ENCODE data around the gene RERE.

The RERE gene

DNA sequence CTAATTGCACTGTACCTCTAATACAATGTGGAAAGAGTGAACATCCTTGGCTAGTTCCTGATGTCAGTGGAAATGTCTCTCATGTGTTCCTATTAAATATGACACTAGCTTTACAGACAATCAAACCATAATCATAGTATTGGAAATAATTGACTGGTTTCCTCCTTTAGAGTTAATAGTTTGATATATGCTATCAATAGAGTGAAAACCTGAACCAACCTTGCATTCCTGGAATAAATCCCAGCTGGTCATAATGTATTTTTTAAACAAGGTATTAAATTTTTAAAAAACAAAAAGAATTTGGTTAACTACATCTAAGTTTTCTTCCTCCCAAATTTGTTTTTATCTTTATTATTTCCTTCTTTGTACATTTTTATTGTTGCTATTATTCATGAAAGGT, 273.5 kb downstream of the RERE start:
- Histone ChIP-seq H3K4me1 (ENCODE audit: control insufficient read depth, insufficient read depth, low read length, poor library complexity, severe bottlenecking) (peaks cover 5% of the 10 kb centered on the region), H3K9me3 (ENCODE audit: control insufficient read depth, low read length) (peaks cover 7% of the 10 kb centered on the region), H3K27ac (ENCODE audit: low read depth, low read length, severe bottlenecking) (no peak overlapping the region), H3K4me3 (ENCODE audit: extremely low read depth, insufficient read depth, low read length, poor library complexity, severe bottlenecking) (no peak overlapping the region), H3K36me3 (ENCODE audit: control insufficient read depth, insufficient read depth, low read length) (peaks cover 77% of the 10 kb centered on the region)

- 91 to 96% methylated on average over 4 of the region's 8 CpGs for WGBS, 2 experiments (ENCODE audit: insufficient coverage in 2 of 2)
- H3K27ac ChIP-seq (ENCODE audit: low read depth, low read length, severe bottlenecking), result no peak overlapping the region
- peaks cover 73% of the 10 kb centered on the region for H3K36me3 ChIP-seq (ENCODE audit: control insufficient read depth, insufficient read depth, low read length)
Measured at GRCh38 chr1:8541961-8542521, 275.4 kb downstream of the RERE start.

DNA sequence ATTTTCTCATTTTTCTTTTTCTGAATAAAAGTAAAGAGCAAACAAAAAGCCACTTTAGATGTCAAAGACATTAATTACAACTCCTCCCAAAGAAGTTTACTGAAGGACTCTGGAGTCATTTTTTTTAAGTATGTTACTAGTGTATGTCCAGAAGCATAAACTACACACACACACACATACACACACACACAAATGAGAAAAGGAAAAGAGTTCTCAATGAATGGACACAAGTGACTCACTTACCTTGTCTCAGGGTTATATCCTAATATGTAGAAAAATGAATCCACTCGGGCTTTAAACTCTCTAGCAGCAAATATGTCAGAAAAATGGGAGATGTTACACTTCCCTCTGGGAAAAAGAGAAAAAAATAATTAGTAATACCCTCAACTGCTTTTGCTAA, 276.5 kb downstream of the RERE start:
- peaks cover 7% of the 10 kb centered on the region for H3K9me3 ChIP-seq (ENCODE audit: control insufficient read depth, low read length)
- no CpG with 5 or more reads among the region's 1 CpG for WGBS, 2 experiments (ENCODE audit: insufficient coverage in 2 of 2)
- peaks cover 5% of the 10 kb centered on the region for H3K4me1 ChIP-seq (ENCODE audit: control insufficient read depth, insufficient read depth, low read length, poor library complexity, severe bottlenecking)
- H3K36me3 ChIP-seq (ENCODE audit: control insufficient read depth, insufficient read depth, low read length), result peaks cover 77% of the 10 kb centered on the region
- H3K4me3 ChIP-seq (ENCODE audit: extremely low read depth, insufficient read depth, low read length, poor library complexity, severe bottlenecking), result no peak overlapping the region
- no peak overlapping the region for H3K27ac ChIP-seq (ENCODE audit: low read depth, low read length, severe bottlenecking)

More at GRCh38 chr1:8541961-8542521, 275.4 kb downstream of the RERE start:
- peaks cover 5% of the 10 kb centered on the region for H3K4me1 ChIP-seq (ENCODE audit: control insufficient read depth, insufficient read depth, low read length, poor library complexity, severe bottlenecking)
- H3K9me3 ChIP-seq (ENCODE audit: control insufficient read depth, low read length), result peaks cover 7% of the 10 kb centered on the region
- H3K4me3 ChIP-seq (ENCODE audit: extremely low read depth, insufficient read depth, low read length, poor library complexity, severe bottlenecking), result no peak overlapping the region

DNA sequence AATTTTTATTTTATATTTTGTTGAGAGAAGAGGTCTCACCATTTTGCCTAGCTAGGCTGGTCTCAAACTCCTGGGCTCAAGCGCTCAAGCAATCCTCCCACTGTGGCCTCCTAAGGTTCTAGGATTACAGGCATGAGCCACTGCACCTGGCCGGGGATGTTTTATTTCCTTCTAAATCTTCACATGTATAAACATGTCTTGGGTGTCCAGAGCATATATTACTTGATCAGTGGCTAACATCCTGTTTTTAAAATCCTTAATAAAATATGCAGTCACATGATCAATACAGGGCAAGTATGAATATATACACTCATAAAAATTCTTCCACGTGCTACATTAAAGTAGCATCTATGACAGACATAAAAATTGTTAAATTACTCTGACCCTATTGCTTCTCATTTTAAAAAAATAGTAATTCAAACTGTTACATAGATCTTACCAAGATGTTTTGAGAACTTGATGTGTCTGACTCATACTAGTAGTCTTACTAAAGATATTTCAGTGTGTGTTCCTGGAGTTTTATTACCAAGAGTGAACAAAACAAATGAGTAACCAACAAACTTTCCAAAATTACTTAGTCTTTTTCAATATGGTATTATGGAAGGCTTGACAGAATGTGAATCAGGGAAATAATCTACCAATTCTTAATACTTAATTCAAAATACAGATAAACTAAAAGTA, 277.0 kb downstream of the RERE start:
- Histone ChIP-seq H3K36me3 (ENCODE audit: control insufficient read depth, insufficient read depth, low read length) (peaks cover 72% of the 10 kb centered on the region), H3K9me3 (ENCODE audit: control insufficient read depth, low read length) (peaks cover 7% of the 10 kb centered on the region), H3K4me3 (ENCODE audit: extremely low read depth, insufficient read depth, low read length, poor library complexity, severe bottlenecking) (no peak overlapping the region), H3K27ac (ENCODE audit: low read depth, low read length, severe bottlenecking) (no peak overlapping the region), H3K4me1 (ENCODE audit: control insufficient read depth, insufficient read depth, low read length, poor library complexity, severe bottlenecking) (peaks cover 5% of the 10 kb centered on the region)
- 40 to 56% methylated on average over 1 of the region's 3 CpGs for WGBS, 2 experiments (ENCODE audit: insufficient coverage in 2 of 2)

GRCh38 chr1:8539683-8540082, 277.8 kb downstream of the RERE start:
- H3K36me3 ChIP-seq (ENCODE audit: control insufficient read depth, insufficient read depth, low read length), result peaks cover 70% of the 10 kb centered on the region
- no peak overlapping the region for H3K27ac ChIP-seq (ENCODE audit: low read depth, low read length, severe bottlenecking)
- H3K4me1 ChIP-seq (ENCODE audit: control insufficient read depth, insufficient read depth, low read length, poor library complexity, severe bottlenecking), result peaks cover 5% of the 10 kb centered on the region
- peaks cover 5% of the 10 kb centered on the region for H3K9me3 ChIP-seq (ENCODE audit: control insufficient read depth, low read length)
- WGBS, 2 experiments (ENCODE audit: insufficient coverage in 2 of 2), result 84 to 100% methylated on average over 2 to 3 of the region's 4 CpGs
- H3K4me3 ChIP-seq (ENCODE audit: extremely low read depth, insufficient read depth, low read length, poor library complexity, severe bottlenecking), result no peak overlapping the region

DNA sequence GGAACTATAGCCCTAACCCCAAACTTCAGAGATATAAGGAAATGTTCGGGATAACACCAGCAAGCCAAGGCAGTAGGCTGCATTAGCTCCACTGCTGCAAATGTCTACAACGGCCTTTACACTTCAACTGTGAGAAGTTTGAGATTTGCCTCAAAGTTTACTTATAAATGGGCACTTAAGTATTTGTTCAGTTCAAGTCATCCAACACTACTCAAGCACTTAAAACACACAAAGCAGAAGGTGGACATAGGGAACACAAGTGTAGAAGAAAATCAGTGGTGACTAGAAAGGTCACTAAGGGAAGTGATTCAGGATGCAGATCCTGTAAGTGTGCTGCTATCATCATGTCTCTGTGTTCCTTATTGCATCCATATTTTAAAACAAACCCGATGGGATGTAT, 278.9 kb downstream of the RERE start:
- peaks cover 65% of the 10 kb centered on the region for H3K36me3 ChIP-seq (ENCODE audit: control insufficient read depth, insufficient read depth, low read length)
- H3K4me3 ChIP-seq (ENCODE audit: extremely low read depth, insufficient read depth, low read length, poor library complexity, severe bottlenecking), result no peak overlapping the region
- H3K27ac ChIP-seq (ENCODE audit: low read depth, low read length, severe bottlenecking), result no peak overlapping the region
- peaks cover 5% of the 10 kb centered on the region for H3K4me1 ChIP-seq (ENCODE audit: control insufficient read depth, insufficient read depth, low read length, poor library complexity, severe bottlenecking)
- WGBS, 2 experiments (ENCODE audit: insufficient coverage in 2 of 2), result 88 to 100% methylated on average over 1 to 2 of the region's 3 CpGs
- peaks cover under 1% of the 10 kb centered on the region for H3K9me3 ChIP-seq (ENCODE audit: control insufficient read depth, low read length)

GRCh38 chr1:8537991-8538390, 279.4 kb downstream of the RERE start:
- Histone ChIP-seq H3K36me3 (ENCODE audit: control insufficient read depth, insufficient read depth, low read length) (peaks cover 65% of the 10 kb centered on the region), H3K9me3 (ENCODE audit: control insufficient read depth, low read length) (no peaks in the 10 kb centered on the region), H3K4me3 (ENCODE audit: extremely low read depth, insufficient read depth, low read length, poor library complexity, severe bottlenecking) (no peak overlapping the region), H3K27ac (ENCODE audit: low read depth, low read length, severe bottlenecking) (no peak overlapping the region), H3K4me1 (ENCODE audit: control insufficient read depth, insufficient read depth, low read length, poor library complexity, severe bottlenecking) (peaks cover 5% of the 10 kb centered on the region)
- WGBS, 2 experiments (ENCODE audit: insufficient coverage in 2 of 2), result 100% methylated on average over 1 of the region's 2 CpGs; no CpG with 5 or more reads in 1 of the 2 experiments

DNA sequence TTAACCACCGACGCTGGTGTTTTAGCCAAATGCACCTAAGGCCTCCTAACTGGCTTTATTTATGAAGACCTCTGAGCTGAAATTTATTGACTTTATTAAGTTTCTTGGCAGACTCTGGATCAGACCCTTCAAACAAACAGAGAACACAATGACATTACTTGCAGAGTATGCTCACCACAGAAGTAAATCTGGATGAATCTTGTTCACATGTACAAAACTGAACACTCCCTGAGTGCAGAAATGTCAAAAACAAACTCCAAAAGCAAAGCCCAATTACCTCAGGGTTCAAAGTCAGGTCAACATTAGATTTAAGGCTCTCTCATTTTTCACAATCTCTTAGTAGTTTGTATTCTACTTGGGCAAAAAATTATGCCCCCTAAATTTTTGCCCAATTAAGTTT, 280.9 kb downstream of the RERE start:
- Histone ChIP-seq H3K4me3 (ENCODE audit: extremely low read depth, insufficient read depth, low read length, poor library complexity, severe bottlenecking) (no peak overlapping the region), H3K4me1 (ENCODE audit: control insufficient read depth, insufficient read depth, low read length, poor library complexity, severe bottlenecking) (no peaks in the 10 kb centered on the region), H3K36me3 (ENCODE audit: control insufficient read depth, insufficient read depth, low read length) (peaks cover 64% of the 10 kb centered on the region), H3K27ac (ENCODE audit: low read depth, low read length, severe bottlenecking) (no peak overlapping the region), H3K9me3 (ENCODE audit: control insufficient read depth, low read length) (no peaks in the 10 kb centered on the region)
- WGBS, 2 experiments (ENCODE audit: insufficient coverage in 2 of 2), result 100% methylated on average over 2 of the region's 2 CpGs; no CpG with 5 or more reads in 1 of the 2 experiments

DNA sequence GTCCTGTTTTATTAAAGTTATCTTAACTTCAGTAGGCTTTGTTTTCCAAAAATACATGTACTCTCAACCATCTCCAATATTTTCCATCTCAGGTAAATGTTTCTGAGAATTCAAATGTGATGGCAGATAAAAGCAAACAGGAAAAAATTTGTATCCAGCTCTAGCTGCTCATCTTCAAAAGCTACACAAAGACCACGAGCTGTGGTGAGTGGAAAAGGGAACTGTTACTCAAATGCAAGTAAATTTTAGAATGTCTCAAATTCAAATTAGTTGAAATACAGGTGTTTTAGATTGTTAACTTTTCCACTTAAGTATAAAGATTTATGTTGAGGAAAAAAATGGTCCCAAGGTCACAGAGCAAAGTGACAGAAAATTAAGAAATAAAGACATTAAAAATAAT, 283.5 kb downstream of the RERE start:
- H3K9me3 ChIP-seq (ENCODE audit: control insufficient read depth, low read length), result no peaks in the 10 kb centered on the region
- H3K4me1 ChIP-seq (ENCODE audit: control insufficient read depth, insufficient read depth, low read length, poor library complexity, severe bottlenecking), result no peaks in the 10 kb centered on the region
- H3K36me3 ChIP-seq (ENCODE audit: control insufficient read depth, insufficient read depth, low read length), result peaks cover 57% of the 10 kb centered on the region
- H3K4me3 ChIP-seq (ENCODE audit: extremely low read depth, insufficient read depth, low read length, poor library complexity, severe bottlenecking), result no peak overlapping the region
- H3K27ac ChIP-seq (ENCODE audit: low read depth, low read length, severe bottlenecking), result no peak overlapping the region
- WGBS, 2 experiments (ENCODE audit: insufficient coverage in 2 of 2), result no CpG with 5 or more reads among the region's 1 CpG

- H3K9me3 ChIP-seq (ENCODE audit: control insufficient read depth, low read length), result no peaks in the 10 kb centered on the region
- WGBS, 2 experiments (ENCODE audit: insufficient coverage in 2 of 2), result 93% methylated on average over 3 of the region's 4 CpGs; no CpG with 5 or more reads in 1 of the 2 experiments
- no peak overlapping the region for H3K4me3 ChIP-seq (ENCODE audit: extremely low read depth, insufficient read depth, low read length, poor library complexity, severe bottlenecking)
- H3K27ac ChIP-seq (ENCODE audit: low read depth, low read length, severe bottlenecking), result no peak overlapping the region
- H3K36me3 ChIP-seq (ENCODE audit: control insufficient read depth, insufficient read depth, low read length), result peaks cover 51% of the 10 kb centered on the region
- H3K4me1 ChIP-seq (ENCODE audit: control insufficient read depth, insufficient read depth, low read length, poor library complexity, severe bottlenecking), result peaks cover under 1% of the 10 kb centered on the region
Measured at GRCh38 chr1:8533124-8533523, 284.3 kb downstream of the RERE start.

DNA sequence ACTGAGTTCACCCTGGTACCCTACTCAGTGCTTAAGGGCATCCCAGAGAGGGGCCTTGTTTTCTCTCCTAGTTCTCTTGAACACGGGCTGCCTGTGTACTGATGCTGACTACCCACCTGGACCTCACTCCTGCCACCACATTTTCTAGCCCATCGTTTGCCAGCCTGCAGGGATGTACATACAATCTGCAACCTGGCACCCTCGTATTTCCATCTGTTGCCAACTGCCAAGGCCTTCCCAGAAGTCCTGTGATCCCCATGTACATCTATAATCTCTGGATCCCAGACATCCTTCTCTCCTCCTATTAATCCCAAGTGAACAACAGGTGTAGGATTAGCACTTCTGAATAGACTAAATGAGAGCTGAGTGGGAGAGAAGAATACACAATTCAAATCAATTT, 287.5 kb downstream of the RERE start:
- H3K27ac ChIP-seq (ENCODE audit: low read depth, low read length, severe bottlenecking), result no peak overlapping the region
- WGBS, 2 experiments (ENCODE audit: insufficient coverage in 2 of 2), result 86 to 98% methylated on average over 3 of the region's 3 CpGs
- peaks cover 33% of the 10 kb centered on the region for H3K36me3 ChIP-seq (ENCODE audit: control insufficient read depth, insufficient read depth, low read length)
- H3K9me3 ChIP-seq (ENCODE audit: control insufficient read depth, low read length), result no peaks in the 10 kb centered on the region
- no peak overlapping the region for H3K4me3 ChIP-seq (ENCODE audit: extremely low read depth, insufficient read depth, low read length, poor library complexity, severe bottlenecking)
- H3K4me1 ChIP-seq (ENCODE audit: control insufficient read depth, insufficient read depth, low read length, poor library complexity, severe bottlenecking), result peaks cover 32% of the 10 kb centered on the region
